Ascending aorta (tissue), 2 donors: ENCODE results near the gene CTAGE1. TPM values are rescaled to one million over a fixed set of nuclear protein-coding genes. Genes with fewer than 3 reads are reported as not detected.

Experiments
- DNase-seq, 2 donors: peaks; one replicate each; pipeline ENCODE4 v3.0.0-alpha.2; 2019; ENCODE audit warnings: low spot score in 2 of 2
- H3K27ac ChIP-seq, 2 donors: fragments of 200-600 bp; sonication (generic); one replicate each; pipeline ENCODE4 v1.5.1; 2016 to 2017; ENCODE audit warnings: mild to moderate bottlenecking in 1 of 2
- H3K27me3 ChIP-seq: fragments of 200-600 bp; sonication (generic); one replicate; pipeline ENCODE4 v1.5.1; 2017
- H3K36me3 ChIP-seq, 2 donors: fragments of 200-600 bp; sonication (generic); one replicate each; pipeline ENCODE4 v1.5.1; 2016
- H3K4me1 ChIP-seq, 2 donors: fragments of 200-600 bp; sonication (generic); one replicate each; pipeline ENCODE4 v1.5.1; 2016 to 2017; ENCODE audit warnings: mild to moderate bottlenecking in 1 of 2
- H3K4me3 ChIP-seq, 2 donors: fragments of 200-600 bp; sonication (generic); one replicate each; pipeline ENCODE4 v1.5.1; 2016 to 2017; ENCODE audit warnings: mild to moderate bottlenecking in 1 of 2
- H3K9me3 ChIP-seq, 2 donors: fragments of 200-600 bp; sonication (generic); one replicate each; pipeline ENCODE4 v1.5.1; 2016
- CTCF ChIP-seq, 3 experiments: fragments of 200-600 bp in 2 of 3; fragments of 450-650 bp in 1 of 3; sonication (generic) in 2 of 3; IDR thresholded peaks; one replicate each; pipeline ENCODE4 v1.5.1; 2016 to 2019; ENCODE audit warnings: antibody characterized with exemption in 3 of 3, mild to moderate bottlenecking in 1 of 3, moderate library complexity in 1 of 3
- intact Hi-C: fragments of 100-400 bp; cut with DNase I; formaldehyde crosslinking; loops from one replicate; pipeline ENCODE4 v1.15.1; 2023
- total RNA-seq: library from RNA; depleted of rRNA; stranded (reverse); fragments of >200 nt; gene quantifications from one replicate; pipeline ENCODE4 v1.1.0, GENCODE V29; 2016

Gene CTAGE1, protein sequence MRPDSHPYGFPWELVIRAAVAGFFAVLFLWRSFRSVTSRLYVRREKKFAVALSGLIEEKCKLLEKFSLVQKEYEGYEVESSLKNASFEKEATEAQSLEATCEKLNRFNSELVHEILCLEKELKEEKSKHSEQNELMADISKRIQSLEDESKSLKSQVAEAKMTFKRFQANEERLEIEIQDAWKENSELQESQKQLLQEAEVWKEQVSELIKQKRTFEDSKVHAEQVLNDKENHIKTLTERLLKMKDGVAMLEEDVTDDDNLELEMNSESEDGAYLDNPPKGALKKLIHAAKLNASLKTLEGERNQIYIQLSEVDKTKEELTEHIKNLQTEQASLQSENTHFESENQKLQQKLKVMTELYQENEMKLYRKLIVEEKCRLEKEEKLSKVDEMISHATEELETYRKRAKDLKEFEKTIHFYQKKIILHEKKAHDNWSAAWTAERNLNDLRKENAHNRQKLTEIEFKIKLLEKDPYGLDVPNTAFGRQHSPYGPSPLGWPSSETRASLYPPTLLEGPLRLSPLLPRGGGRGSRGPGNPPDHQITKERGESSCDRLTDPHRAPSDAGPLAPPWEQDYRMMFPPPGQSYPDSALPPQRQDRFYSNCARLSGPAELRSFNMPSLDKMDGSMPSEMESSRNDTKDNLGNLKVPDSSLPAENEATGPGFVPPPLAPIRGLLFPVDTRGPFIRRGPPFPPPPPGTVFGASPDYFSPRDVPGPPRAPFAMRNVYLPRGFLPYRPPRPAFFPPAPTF
- total RNA-seq, result not detected

DNA sequence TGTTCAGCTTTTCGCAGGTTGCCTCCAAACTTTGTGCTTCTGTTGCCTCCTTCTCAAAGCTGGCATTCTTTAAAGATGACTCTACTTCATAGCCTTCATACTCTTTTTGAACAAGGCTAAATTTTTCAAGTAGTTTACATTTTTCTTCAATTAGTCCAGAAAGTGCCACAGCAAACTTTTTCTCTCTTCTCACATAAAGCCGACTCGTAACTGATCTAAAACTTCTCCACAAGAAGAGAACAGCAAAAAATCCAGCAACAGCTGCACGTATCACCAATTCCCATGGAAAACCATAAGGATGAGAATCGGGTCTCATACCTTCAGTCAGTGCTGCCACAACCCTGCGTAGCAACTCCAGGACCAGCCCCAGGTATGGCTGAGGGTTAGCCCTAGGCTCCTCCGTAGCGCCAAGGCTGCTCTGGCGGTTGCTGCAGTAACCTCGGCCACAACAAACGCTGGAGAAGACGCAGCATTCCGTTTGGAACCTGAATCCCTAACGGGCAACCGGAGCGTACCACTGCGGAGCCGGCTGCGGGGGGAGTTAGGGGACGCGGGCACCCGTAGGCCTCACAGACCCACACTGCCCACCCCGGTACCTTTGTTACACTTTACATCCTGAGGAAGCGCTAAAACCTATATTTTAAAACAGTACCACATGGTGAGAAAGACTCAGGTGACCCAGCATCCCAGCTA is at the start of gene CTAGE1:
Gene CTAGE1 (minus strand): TSS at position 420 of the 693 bp plus-strand sequence. CDS start 104 bp downstream, at position 316.
- TF ChIP-seq CTCF (IDR thresholded peaks at IDR 0.05), result no peak
- H3K4me1 ChIP-seq, result peaks cover 0 to 2% of the 10 kb centered on the region in 2 donors
- no peaks in the 10 kb centered on the region for H3K9me3 ChIP-seq
- H3K27ac ChIP-seq, result peak within 1 kb of the TSS in 1 of 2 donors; percentile 44
- no peak within 1 kb of the TSS for H3K4me3 ChIP-seq
- no peaks in the 10 kb centered on the region for H3K36me3 ChIP-seq
- DNase-seq, result no peak
- intact Hi-C loops, result no loop called here
- H3K27me3 ChIP-seq, result no peaks in the 10 kb centered on the region

GRCh38 chr18:22466608-22467395 is 49.1 kb upstream of the CTAGE1 start:
- H3K9me3 ChIP-seq, result peaks cover 9% of the 10 kb centered on the region in 2 donors
- H3K36me3 ChIP-seq, result no peaks in the 10 kb centered on the region
- intact Hi-C loops, result loop anchor here (1.0 to 2.0 kb wide), 5 partner anchors 34 to 282 kb away; no protein-coding TSS in a partner anchor
- no peak overlapping the region for H3K4me3 ChIP-seq
- peak overlapping the region; percentile 78 to 93 for H3K27ac ChIP-seq
- DNase-seq, result no peak
- TF ChIP-seq CTCF (IDR thresholded peaks at IDR 0.05), result no peak
- H3K4me1 ChIP-seq, result peaks cover 23 to 31% of the 10 kb centered on the region in 2 donors
- no peaks in the 10 kb centered on the region for H3K27me3 ChIP-seq

GRCh38 chr18:22465859-22466457 is 48.2 kb upstream of the CTAGE1 start:
- peak overlapping the region; percentile 78 to 93 for H3K27ac ChIP-seq
- H3K4me1 ChIP-seq, result peaks cover 17 to 25% of the 10 kb centered on the region in 2 donors
- intact Hi-C loops, result loop anchor here (1.0 to 2.0 kb wide), 5 partner anchors 33 to 281 kb away; no protein-coding TSS in a partner anchor
- H3K36me3 ChIP-seq, result no peaks in the 10 kb centered on the region
- H3K27me3 ChIP-seq, result no peaks in the 10 kb centered on the region
- DNase-seq, result peak; percentile 45 to 88
- peaks cover 9% of the 10 kb centered on the region in 2 donors for H3K9me3 ChIP-seq
- H3K4me3 ChIP-seq, result no peak overlapping the region
- no peak for TF ChIP-seq CTCF (IDR thresholded peaks at IDR 0.05)

DNA sequence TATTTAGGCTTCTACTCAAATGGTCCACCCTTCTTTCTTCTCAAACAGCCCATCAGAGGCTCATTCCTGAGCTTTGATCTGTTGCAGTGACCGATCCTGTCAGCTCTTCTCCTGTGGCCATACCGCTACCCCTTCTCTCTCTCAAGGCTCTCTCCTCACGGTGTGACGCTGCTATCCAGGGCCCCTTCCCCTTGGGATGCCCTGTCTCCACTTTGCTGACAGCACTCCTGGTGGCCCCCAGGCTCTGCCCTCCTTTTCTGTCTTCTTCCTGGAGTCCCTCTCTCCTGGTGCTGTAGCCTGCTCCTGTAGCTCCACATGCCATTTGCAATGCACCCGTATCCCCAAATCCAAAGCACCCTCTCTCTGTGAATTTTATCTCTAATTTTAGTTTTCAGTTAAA is 45.4 kb upstream of the CTAGE1 start:
- H3K4me1 ChIP-seq, result peaks cover 13 to 20% of the 10 kb centered on the region in 2 donors
- H3K27me3 ChIP-seq, result no peaks in the 10 kb centered on the region
- no peak overlapping the region for H3K4me3 ChIP-seq
- no peaks in the 10 kb centered on the region for H3K9me3 ChIP-seq
- no peak for TF ChIP-seq CTCF (IDR thresholded peaks at IDR 0.05)
- no peak for DNase-seq
- intact Hi-C loops, result no loop called here
- H3K27ac ChIP-seq, result peak overlapping the region; percentile 21 to 41
- H3K36me3 ChIP-seq, result no peaks in the 10 kb centered on the region
